Measurements from ENCODE around the gene SCLT1.
"Not testable (repeated sequence)": the region's sequence is repeated elsewhere in the genome, so short reads cannot be mapped to it uniquely, and the experiment has no call there.

The SCLT1 gene

GRCh38 chr4:129077326-129077725, 16.0 kb downstream of the SCLT1 start:
- DNase-seq (ENCODE audit: low read depth, low spot score), result no peak

- not testable (repeated sequence) for DNase-seq (ENCODE audit: low read depth, low spot score)
These were observed 23.8 kb downstream of the SCLT1 start for GRCh38 chr4:129069537-129069936.

DNA sequence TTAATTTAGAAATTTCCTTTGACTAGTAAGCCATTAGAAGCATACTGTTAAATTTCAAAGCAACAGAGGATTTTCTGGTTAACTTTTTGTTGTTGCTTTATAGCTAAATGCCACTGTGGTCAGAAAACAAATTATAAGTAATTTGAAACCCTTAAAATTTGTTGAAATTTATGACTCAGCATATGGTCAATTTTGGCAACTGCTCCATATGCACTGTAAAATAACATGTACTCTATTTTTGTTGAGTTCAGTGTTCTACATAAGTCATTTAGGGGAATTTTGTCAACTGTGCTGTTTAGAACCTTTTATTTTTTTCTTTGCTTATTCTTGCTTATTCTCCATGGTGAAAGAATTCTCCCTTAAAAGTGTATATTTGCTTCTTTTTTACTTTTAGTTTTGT, 28.6 kb downstream of the SCLT1 start:
- peak; percentile 33 for DNase-seq (ENCODE audit: low read depth, low spot score)

- no peak for DNase-seq (ENCODE audit: low read depth, low spot score)
These were observed 29.7 kb downstream of the SCLT1 start for GRCh38 chr4:129063640-129064039.

DNA sequence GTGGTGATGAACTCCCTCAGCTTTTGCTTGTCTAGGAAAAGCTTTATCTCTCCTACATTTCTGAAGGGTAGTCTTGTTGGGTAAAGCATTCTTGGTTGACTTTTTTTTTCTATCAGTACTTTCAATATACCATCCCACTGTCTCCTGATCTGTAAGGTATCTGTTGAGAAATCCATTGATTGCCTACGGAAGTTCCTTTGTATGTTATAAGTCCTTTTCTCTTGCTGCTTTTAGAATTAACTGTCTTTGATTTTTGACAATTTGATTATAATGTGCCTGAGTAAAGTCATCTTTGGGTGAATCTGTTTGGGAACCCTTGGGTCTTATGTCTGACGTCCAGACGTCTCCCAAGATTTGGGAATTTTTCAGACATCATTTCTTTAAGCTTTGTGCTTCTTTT, 30.8 kb downstream of the SCLT1 start:
- DNase-seq (ENCODE audit: low read depth, low spot score), result no peak

- DNase-seq (ENCODE audit: low read depth, low spot score), result no peak
These were observed 34.3 kb downstream of the SCLT1 start for GRCh38 chr4:129059028-129059427.

- DNase-seq (ENCODE audit: low read depth, low spot score), result no peak
These were observed 47.0 kb downstream of the SCLT1 start for GRCh38 chr4:129046055-129046959.

GRCh38 chr4:129043523-129043922, 49.8 kb downstream of the SCLT1 start:
- DNase-seq (ENCODE audit: low read depth, low spot score), result peak; percentile 61

DNA sequence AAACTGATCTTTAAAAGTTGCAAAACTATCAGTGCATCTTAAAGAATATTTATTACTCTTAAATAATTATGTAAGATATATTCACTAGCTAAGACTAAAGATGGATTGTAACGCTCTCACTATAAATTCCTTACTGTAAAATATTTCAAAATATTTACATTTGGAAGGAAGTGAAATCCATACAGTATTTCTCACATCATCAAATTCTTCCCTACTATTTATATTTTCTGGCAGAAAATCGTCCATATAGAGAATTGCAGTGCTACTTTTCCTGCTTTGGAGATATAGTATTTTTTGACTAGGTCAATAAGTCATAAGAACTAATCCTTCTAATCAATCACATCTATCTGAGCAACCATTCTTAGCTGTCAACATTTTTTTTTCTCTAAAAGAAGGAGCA, 52.9 kb downstream of the SCLT1 start:
- no peak for DNase-seq (ENCODE audit: low read depth, low spot score)

- DNase-seq (ENCODE audit: low read depth, low spot score), result no peak
These were observed 56.2 kb downstream of the SCLT1 start for GRCh38 chr4:129037093-129037492.

DNA sequence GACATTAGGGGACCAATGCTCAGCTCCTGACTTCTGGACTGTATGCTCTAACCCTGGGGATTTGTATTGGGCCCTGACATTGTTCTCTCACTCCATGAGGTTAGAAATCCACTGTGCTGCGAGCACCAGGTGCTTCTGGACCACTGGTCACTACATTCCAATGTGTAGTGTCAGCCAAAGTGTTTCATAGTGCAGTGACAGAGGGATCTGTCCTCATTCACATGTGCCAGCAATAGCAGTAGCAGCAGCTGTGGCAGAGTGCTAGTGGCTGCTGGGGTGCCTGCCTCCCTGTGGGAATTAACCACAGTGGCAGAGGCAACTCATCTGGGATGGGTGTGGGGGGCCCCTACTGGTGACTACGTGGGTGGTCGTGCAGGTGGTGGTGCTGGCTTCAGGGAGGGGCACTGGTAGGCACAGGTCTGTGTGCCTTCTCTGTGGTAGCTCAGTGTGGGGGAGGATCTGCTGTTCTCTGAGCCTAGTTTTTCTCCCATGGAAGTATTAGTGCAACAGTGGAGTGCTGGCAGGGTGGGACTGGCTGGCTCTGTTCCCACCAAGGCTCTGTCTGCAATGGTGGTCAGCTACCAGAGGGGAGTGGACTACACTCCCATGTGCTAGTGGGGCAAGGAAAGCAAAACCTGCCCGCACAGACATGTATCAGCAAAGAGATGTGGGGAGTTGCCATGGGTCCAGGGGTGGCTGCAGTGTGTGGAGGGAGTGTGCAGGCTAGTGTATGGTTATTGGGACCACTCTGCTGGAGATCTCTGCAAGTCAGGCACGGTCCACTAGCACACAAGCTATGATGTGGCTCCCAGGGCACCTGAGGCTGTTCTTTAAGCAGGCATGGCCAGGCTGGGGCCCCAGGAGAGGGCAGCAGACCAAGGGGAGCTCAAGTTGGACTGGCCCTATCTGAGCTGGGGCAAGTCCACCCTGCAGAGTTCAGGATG, 78.5 kb downstream of the SCLT1 start:
- peak; percentile 39 for DNase-seq (ENCODE audit: low read depth, low spot score)

DNA sequence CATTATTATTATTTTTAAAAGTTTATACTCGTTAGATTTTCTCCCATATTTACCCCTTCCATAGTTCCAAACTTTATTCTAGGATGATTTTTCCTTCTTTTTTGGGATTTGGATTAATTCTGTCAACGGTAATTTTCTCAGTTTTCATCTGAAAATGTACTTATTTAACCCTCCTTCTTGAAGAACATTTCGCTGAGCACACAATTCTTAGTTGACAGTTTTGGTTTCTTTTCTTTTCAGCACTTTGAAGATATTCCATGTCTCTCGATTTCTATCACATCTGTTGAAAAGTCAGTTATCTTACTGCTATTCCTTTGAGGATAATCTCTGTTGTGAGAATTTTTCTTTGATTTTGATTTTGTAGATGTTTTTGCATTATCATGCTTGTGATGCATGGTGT, 85.2 kb downstream of the SCLT1 start:
- DNase-seq (ENCODE audit: low read depth, low spot score), result no peak

DNA sequence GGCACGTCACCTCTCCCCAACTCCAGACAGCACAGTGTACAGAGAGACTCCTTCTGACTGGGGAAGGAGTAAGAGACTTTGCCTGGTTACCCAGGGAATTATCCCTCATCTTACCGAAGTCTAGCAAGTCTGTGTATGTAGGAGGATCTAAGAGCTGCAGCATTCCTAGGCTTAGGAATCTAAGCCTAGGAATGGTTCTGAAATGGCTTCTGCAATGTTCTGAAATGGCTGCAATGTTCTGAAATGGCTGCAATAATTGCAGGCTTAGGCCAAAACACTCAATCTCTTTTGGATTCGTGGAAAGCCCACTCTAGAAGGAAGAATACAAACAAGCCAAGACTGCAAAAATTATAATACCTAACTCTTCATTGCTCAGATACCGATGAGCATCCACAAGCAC, 106.4 kb downstream of the SCLT1 start:
- no peak for DNase-seq (ENCODE audit: low read depth, low spot score)

DNA sequence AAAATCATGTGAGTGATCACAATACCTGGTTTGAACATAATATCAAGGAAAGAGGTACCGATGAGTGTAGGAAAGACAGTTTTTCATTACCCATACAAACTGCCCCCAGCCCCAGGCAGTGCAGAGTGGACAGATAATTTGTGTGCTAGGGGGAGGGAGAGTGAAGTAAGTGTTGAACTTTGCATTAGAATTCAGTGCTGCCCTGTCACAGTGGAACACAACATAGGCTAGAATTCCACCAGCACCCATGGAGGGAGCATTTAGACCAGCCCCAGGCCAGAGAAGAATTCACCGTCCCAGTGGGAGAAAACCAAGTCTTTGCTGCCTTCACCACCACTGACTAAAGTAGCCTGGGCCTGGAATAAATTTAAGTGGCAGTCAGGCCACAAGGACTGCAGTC, 107.3 kb downstream of the SCLT1 start:
- DNase-seq (ENCODE audit: low read depth, low spot score), result no peak

DNA sequence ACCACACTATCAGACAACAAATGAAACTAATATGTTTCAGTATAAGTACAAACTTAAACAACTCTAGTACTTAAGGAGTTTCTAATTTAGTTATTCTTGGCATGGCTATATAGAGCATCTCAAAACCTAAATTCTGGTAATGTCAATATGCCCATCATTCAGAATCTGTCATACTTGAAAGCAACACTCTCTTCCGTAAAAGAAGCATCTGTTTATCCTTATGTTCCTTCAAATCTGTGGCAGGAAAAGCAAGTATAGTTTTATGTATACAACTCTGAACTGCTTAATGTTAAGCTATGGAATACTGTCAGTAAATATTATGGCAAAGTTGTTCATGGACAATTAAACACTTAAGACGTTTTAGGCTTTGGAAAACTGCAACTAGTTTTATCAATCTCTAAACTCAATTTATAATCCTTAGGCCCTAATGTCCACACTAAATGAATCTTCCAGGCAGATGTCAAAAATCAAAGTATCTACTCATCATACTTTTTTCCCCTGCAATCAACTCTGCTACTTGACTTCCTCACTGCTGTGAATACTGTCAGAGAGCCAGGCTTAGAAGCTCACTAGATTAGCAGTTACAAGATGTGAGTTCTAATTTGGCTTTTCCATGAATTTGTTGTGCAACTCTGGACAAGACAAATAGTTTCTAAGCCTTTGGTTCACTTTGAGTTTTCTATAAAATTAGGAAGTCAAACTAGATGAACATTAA, 109.4 kb downstream of the SCLT1 start:
- DNase-seq (ENCODE audit: low read depth, low spot score), result no peak

DNA sequence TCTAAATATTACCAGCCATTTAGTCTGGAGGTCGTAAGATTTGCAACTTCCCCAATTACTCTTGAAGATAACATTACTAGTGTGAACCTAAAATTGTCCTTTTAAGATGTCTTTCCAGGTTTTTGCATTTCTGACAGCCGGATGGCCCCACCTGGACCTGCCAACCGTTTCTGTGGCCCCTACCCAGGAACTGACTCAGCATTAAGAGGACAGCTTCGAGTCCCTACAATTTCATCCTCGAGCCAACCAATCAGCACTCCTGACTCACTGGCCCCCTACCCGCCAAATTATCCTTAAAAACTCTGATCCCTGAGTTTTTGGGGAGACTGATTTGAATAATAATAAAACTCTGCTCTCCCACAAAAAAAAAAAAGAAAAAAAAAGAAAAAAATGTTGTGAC, 112.0 kb downstream of the SCLT1 start:
- no peak for DNase-seq (ENCODE audit: low read depth, low spot score)

DNA sequence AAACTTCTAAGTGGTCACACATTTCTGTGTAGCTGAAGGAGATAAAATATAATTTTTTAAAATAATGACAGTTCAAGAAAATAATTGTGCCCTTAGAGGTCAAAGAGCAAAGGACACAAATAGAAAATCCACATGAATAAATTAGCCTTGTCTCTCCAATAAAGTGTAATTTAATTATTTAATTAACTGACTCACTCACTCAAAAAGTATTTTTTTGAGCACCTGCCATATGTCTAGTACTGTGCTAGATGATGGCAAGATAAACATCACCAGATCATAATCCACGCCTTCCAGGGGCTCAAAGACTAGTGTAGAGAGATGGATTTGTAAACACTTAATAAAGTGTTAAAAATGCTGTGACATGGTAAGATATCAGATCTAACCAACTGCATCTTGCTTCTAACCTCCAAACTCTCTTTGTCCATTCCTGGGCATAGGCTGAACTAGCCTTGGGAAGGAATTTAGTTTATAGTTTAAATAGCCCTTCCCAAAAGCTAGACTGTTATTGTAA, 112.5 kb downstream of the SCLT1 start:
- no peak for DNase-seq (ENCODE audit: low read depth, low spot score)

DNA sequence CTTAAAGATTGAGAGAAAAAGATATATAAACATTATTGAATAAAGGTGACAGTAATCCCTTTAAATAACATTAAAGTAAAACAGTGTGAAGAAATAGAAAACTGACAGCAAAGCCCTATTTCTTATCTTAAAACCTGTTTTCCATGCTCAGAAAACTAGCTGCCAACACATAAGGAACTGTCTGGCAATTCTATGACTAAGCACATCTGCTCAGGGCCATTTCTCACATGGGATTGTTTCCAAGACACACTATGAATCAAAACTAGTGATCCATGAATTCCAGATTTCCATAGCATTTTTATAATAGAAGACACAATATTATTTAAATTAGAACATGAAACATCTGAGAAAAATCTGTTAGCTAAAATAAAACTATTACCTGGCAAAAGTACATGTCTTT, 113.4 kb downstream of the SCLT1 start:
- DNase-seq (ENCODE audit: low read depth, low spot score), result peak; percentile 80

GRCh38 chr4:128978985-128979384, 114.4 kb downstream of the SCLT1 start:
- no peak for DNase-seq (ENCODE audit: low read depth, low spot score)

- no peak for DNase-seq (ENCODE audit: low read depth, low spot score)
These were observed 119.2 kb downstream of the SCLT1 start for GRCh38 chr4:128974136-128974581.

DNA sequence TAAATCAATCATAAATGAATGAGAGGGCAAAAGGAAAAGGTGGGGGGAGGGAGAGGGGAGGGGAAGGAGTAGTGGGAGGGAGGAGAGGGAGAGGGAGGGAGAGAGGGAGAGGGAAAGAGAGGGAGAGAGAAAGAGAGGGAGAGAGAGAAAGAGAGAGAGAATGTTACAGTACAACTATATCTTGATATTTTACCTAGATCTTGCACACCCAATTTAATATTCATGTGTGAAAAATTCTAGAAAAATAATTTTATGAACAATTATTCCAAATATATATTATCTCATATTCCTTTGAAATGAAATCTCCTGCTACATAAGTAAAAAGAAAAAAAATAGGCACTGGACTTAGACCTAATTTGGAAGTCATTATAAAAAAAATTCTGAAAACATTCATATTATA, 120.0 kb downstream of the SCLT1 start:
- DNase-seq (ENCODE audit: low read depth, low spot score), result no peak

DNA sequence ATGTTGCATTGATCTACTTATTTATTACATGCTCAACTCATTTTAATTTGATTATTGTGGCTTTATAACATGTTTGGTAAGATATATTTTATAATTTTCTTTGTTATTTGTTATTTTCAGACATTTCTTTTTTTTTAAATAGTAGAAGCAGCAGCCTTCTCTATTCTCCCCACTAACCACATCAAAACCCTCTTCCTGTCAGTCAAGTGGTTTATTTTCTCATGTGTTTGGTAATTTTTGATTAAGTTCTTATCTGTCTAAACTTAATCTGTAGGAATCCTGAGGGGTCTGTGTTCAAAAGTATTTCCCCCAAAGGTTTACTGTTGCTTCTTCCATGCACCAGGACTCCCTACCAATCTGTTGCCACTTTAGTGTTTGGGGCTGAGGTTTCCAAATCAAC, 131.9 kb downstream of the SCLT1 start:
- no peak for DNase-seq (ENCODE audit: low read depth, low spot score)

Measured in astrocyte of the hippocampus (primary cell).